Ramos (cell line): ENCODE data around the gene LSP1.

Source experiments
- in situ Hi-C: fragments of 300-500 bp; cut with MboI; formaldehyde crosslinking; loops from one replicate; pipeline ENCODE4 v1.14.3; 2022; ENCODE audit warnings: low sequenced_read_pairs; ENCODE audit not compliant: unreplicated experiment

The LSP1 gene

GRCh38 chr11:1906181-1906580 lies 53.3 kb downstream of the LSP1 start:
- in situ Hi-C loops: no loop called here

- in situ Hi-C loops: no loop called here
These were observed 53.9 kb downstream of the LSP1 start for GRCh38 chr11:1906611-1907423.

DNA sequence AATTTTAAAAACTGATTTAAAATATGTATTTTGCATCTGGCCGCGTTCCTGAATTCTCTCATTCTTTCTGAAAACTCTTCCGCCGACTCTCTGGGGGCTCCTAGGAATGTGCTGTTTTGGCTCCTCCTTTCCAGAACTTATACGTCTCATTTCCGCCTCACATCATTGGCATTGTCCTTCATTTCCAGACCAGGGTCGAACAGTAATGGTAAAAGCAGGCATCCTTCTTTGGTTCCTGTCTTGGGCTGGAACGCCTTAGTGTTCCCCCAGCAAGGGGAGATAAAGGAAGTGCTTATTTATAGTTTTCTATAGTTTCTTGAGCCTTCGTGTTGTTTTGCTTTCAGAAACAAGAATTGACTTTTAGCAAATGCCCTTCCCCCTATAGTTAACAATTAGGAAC lies 55.7 kb downstream of the LSP1 start:
- in situ Hi-C loops: no loop called here

DNA sequence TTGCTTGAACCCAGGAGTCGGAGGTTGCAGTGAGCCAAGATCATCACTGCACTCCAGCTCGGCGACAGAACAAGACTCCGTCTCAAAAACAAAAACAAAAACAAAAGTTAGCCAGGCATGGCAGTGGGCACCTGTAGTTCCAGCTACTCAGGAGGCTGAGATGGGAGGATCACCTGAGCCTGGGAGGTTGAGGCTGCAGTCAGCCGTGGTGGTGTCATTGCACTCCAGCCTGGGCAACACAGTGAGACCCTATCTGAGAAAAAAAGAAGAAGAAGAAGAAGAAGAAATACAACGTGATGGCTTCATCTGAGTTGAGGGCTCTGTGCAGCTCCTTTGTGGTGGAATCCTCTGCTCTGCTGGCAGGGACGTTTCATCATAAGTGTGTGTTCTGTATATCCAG lies 56.6 kb downstream of the LSP1 start:
- in situ Hi-C loops: no loop called here

DNA sequence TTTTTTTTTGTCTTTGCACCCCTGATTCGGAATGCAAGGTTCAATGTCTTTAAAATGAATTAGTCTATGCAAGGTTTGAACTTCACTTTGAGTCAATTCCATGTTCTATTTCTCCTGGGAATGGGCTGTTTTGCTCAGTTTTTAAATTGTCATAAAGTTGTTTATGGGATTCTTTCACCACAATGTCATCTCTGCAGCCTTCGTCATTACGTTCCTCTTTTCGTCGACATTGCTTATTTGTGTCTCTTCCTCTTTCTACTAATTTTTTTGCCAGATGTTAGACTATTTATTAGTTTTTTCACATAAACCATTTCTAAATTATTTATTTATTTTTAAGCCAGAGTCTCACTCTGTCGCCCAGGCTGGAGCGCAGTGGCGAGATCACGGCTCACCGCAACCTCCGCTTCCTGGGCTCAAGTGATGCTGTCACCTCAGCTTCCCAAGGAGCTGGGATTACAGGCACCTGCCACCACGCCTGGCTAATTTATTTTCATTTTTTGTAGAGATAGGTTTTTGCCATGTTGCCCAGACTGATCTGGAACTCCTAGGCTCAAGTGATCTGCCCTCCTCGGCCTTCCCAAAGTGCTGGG lies 59.5 kb downstream of the LSP1 start:
- in situ Hi-C loops: no loop called here

- in situ Hi-C loops: no loop called here
These were observed 60.6 kb downstream of the LSP1 start for GRCh38 chr11:1913271-1914060.

DNA sequence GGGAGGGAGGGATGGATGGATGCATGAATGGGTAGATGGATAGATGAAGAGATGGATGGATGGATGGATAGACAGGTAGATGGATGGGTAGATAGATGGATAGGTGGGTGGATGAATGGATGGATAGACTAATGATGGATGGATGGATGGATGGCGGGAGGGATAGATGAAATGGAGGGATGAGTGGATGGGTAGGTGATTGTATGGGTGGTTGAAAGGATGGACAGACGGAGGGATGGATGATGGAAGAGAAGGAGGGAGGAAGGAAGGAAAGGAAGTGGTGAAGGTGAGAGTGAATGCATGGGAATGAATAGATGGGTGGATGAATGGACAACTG lies 62.9 kb downstream of the LSP1 start:
- in situ Hi-C loops: loop anchor here (5.0 kb wide), 1 partner anchor 33 kb away; no protein-coding TSS in a partner anchor

DNA sequence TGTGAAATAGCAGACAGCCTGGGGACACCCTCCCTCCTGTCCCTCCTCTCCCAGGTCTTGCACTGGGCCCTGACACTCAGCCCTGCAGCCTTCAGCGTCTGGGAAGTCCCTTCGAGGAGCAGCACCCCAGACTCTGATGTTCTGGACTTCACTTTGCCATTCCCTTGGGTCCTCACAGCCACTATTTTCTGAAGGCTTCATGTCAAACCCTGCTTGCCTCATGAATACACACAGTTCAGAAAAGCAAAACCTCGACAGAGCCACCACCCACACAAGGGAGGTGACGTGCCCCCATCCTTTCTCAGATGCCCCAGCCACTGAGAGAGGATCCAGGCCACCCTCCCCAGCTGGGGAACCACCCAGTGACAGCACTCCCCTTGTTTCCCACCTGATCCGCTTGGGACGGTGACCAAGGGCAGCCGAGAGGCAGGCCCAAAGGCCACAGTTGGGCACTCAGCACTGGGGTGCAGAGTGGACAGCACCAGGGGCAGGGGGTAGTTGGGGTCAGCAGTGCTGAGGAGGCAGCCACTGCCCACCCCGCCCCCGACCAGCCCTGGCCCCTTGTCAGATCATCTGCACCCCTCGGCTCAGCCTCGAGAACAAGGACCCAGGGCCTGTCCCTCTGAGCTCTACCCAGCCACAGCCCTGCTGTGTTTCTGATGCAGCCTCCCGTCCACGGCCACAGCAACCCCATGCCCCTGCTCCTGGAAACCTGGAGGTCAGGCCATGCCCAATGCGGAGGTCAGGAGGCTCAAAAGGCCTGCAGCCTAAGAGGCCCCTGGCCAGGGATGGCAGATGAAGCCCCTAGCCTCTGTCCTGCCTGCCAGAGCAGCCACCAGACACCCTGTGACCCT lies 63.5 kb downstream of the LSP1 start:
- in situ Hi-C loops: loop anchor here (5.0 kb wide), 1 partner anchor 34 kb away; no protein-coding TSS in a partner anchor

GRCh38 chr11:1916986-1917522 lies 64.2 kb downstream of the LSP1 start:
- in situ Hi-C loops: loop anchor here (5.0 kb wide), 1 partner anchor 35 kb away; no protein-coding TSS in a partner anchor

DNA sequence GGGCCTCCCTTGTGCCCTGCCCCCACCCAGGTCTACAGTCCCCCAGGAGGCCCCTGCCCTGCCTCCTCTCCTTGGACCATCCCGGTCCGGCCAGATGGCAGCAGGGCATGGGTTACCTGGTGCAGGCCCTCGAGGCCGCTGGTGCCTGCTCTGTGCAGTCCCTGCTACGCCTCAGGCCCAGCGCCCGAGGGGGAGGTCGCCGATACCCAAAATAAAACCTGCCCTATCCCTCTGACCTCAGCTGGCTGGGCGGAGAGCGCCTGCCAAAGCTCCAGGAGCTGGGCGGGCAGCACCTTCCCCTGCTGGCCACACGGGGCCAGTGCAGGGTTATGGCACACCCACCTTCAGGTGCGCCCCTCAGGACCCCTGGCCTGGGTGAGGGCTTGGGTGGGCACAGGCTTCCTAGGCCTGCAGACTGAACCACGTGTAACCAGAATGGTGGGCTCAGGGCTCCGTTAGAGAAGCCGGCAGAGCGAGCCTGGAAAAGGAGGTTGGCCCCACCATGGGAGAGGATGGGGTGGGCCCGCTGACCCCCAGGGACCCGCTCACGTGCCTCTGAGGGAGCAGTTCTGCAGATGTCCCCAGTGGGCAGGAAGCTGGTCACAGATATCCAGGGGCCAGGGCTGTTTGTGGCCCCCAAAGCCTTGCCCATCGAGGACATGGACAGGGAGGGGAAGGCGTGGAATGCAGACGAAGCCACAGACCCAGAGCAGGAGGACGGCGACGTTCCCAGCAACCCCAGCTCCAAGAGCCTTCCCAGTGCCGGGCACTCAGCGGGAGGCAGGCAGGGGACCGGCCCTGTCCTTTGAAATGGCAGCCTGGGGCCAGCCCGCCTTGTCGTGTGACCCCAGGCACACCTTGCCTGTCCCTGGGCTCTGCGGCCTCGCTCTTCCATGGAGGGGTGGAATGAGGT lies 64.9 kb downstream of the LSP1 start:
- in situ Hi-C loops: loop anchor here (5.0 kb wide), 1 partner anchor 35 kb away; no protein-coding TSS in a partner anchor

- in situ Hi-C loops: loop anchor here (5.0 kb wide), 1 partner anchor 36 kb away; no protein-coding TSS in a partner anchor
These were observed 65.8 kb downstream of the LSP1 start for GRCh38 chr11:1918436-1919315.

DNA sequence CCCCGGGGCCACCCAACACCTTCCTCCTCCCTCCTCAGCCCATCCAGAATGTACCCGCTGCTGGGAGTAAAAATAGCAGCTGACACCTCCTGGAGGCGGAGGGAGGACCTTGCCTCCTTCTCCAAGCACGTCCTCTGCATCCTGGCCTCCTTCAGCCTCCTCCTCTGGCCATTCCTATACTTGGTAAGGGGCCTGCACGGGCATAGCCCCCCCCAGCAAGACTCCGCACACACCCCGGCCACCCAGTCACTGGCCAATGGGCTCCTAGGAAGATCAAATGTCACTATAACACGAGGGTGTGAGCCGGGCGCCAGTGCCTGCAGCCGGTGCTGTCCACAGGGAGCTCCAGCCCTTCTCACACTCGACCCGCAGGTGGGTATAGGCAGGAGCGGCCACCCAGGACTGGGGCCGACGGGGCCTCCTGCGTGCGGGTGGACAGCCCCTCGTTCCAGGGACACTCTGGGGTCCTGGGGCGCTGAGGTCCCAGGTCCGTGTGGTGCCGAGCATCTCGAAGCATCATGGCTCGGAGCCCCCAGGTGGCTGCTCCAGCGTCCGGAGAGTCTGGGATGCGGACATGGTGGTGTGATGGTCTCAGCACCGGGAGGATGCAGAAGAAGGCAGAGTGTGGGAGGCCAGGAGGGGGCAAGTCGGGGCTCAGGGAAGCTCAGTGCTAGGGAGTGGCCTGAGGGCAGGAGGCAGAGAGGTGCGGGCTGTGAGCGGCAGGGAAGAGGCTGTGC lies 66.7 kb downstream of the LSP1 start, which contains the start of gene TNNT3:
Gene TNNT3, plus strand, starts transcription at position 313 of the 737 bp plus-strand sequence. CDS start 3,172 bp downstream, outside the sequence.
- in situ Hi-C loops: loop anchor here (5.0 kb wide), 1 partner anchor 37 kb away; no protein-coding TSS in a partner anchor

GRCh38 chr11:1920128-1920908 lies 67.4 kb downstream of the LSP1 start:
- in situ Hi-C loops: no loop called here

GRCh38 chr11:1920909-1921573 lies 68.2 kb downstream of the LSP1 start:
- in situ Hi-C loops: no loop called here

GRCh38 chr11:1921574-1922141 lies 68.8 kb downstream of the LSP1 start:
- in situ Hi-C loops: no loop called here
